Measurements from ENCODE around the gene NUP42. TPM values are rescaled to one million over a fixed set of nuclear protein-coding genes. Genes with fewer than 3 reads are reported as not detected.

The NUP42 gene
- total and polyA plus RNA-seq, 2 of the 13 experiments (the other 11 are each of a cell fraction or from before 2014, with no cell fraction given) = 32.0 to 51.5 TPM

- peak; percentile 23 for TF ChIP-seq PHF5A (CRISPR knock-in tag; IDR thresholded peaks at IDR 0.05; ENCODE audit: low read depth, unreplicated experiment)
- peak; percentile 60; the same call in 1 of the 2 replicates for TF ChIP-seq ZNF235 (CRISPR knock-in tag; IDR thresholded peaks at IDR 0.05; ENCODE audit: borderline replicate concordance)
- no peak for TF ChIP-seq AKNA (CRISPR knock-in tag; IDR thresholded peaks at IDR 0.05; ENCODE audit: borderline replicate concordance)
- TF ChIP-seq ZKSCAN1 (IDR thresholded peaks at IDR 0.05; ENCODE audit: low read length) = no peak
- TF ChIP-seq, protein P1, sequence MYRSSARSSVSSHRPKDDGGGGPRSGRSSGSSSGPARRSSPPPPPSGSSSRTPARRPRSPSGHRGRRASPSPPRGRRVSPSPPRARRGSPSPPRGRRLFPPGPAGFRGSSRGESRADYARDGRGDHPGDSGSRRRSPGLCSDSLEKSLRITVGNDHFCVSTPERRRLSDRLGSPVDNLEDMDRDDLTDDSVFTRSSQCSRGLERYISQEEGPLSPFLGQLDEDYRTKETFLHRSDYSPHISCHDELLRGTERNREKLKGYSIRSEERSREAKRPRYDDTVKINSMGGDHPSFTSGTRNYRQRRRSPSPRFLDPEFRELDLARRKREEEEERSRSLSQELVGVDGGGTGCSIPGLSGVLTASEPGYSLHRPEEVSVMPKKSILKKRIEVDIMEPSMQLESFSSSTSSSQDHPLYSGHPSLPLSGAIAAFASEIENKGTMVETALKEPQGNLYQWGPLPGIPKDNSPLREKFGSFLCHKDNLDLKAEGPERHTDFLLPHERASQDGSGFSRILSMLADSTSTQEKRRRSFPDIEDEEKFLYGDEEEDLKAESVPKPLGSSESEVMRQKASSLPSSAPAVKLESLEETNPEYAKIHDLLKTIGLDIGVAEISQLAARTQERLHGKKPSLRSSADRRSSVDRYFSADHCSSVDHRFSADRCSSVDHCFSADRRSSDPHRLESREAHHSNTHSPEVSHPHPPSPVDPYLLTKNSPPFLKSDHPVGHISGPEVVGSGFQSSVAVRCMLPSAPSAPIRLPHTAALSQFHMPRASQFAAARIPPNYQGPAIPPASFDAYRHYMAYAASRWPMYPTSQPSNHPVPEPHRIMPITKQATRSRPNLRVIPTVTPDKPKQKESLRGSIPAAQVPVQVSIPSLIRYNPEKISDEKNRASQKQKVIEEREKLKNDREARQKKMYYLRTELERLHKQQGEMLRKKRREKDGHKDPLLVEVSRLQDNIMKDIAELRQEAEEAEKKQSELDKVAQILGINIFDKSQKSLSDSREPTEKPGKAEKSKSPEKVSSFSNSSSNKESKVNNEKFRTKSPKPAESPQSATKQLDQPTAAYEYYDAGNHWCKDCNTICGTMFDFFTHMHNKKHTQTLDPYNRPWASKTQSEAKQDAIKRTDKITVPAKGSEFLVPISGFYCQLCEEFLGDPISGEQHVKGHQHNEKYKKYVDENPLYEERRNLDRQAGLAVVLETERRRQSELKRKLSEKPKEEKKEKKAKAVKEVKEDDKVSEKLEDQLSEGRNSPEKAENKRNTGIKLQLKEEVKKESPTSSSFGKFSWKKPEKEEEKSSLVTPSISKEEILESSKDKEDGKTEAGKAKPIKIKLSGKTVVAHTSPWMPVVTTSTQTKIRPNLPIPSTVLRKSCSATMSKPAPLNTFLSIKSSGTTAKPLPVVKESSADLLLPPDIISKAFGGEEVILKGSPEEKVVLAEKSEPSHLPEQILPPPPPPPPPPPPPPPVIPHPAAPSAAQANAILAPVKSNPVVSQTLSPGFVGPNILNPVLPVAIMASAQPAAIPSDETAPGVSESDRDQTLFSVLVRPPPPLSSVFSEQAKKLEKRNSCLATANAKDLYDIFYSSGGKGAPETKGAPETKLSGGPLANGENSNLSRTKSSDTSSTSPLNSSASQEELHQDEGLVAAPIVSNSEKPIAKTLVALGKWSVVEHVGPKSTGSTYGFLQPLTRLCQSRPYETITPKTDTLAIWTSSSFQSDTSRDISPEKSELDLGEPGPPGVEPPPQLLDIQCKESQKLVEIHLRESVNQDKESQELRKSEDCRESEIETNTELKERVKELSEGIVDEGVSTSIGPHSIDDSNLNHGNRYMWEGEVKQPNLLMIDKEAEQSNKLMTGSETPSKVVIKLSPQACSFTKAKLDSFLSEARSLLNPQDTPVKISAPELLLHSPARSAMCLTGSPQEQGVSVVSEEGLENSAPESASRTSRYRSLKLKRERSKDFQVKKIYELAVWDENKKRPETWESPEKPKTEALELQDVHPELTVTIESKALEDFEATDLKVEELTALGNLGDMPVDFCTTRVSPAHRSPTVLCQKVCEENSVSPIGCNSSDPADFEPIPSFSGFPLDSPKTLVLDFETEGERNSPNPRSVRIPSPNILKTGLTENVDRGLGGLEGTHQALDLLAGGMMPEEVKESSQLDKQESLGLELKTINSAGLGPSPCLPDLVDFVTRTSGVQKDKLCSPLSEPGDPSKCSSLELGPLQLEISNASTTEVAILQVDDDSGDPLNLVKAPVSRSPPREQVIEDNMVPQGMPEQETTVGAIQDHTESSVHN (CRISPR knock-in tag; IDR thresholded peaks at IDR 0.05) = 0 out of 2 replicates have a peak, but pooled peaks have one; percentile 72
- TF ChIP-seq ZBTB14 (CRISPR knock-in tag; IDR thresholded peaks at IDR 0.05) = no peak
- TF ChIP-seq, protein P2, sequence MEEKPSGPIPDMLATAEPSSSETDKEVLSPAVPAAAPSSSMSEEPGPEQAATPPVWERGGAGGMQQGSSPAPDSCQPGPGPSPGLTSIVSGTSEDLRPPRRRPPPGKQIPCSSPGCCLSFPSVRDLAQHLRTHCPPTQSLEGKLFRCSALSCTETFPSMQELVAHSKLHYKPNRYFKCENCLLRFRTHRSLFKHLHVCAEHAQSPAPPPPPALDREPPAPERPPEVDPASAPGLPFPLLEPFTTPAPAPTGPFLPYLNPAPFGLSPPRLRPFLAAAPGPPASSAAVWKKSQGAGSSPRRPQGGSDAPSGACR (CRISPR knock-in tag; IDR thresholded peaks at IDR 0.05) = no peak
Observed at GRCh38 chr7:23181684-23182553, at the start of gene NUP42 (continued).

All from HepG2 (cell line).